Keratinocyte (primary cell): ENCODE data around the gene NIN. TPM values are rescaled to one million over a fixed set of nuclear protein-coding genes. Genes with fewer than 3 reads are reported as not detected.

Source experiments
- DNase-seq: peaks from one replicate; pipeline ENCODE4 v3.0.0-alpha.2; 2011; ENCODE audit warnings: low read depth, missing footprints, low spot score
- FAIRE-seq: peaks from 2 replicates; lab custom pipeline; 2011; peaks lifted over from hg19 to GRCh38; lab: Jason Lieb, UNC
- H2AFZ ChIP-seq: 2 replicates; pipeline ENCODE4 v1.6.0; 2012; ENCODE audit warnings: low read length, control low read depth, inconsistent platforms; ENCODE audit not compliant: control insufficient read depth
- H3K27ac ChIP-seq: 2 replicates; pipeline ENCODE4 v1.5.1; 2011; ENCODE audit warnings: low read length; ENCODE audit not compliant: control insufficient read depth, insufficient read depth
- H3K27me3 ChIP-seq: 3 replicates; pipeline ENCODE4 v1.6.0; 2011; ENCODE audit warnings: low read length; ENCODE audit not compliant: control insufficient read depth, insufficient read depth; ENCODE audit errors: extremely low read depth
- H3K36me3 ChIP-seq, 2 experiments: 2 replicates in 1 of 2; 3 replicates in 1 of 2; pipeline ENCODE4 v1.5.1; 2011; ENCODE audit warnings: low read length in 2 of 2, mild to moderate bottlenecking in 1 of 2; ENCODE audit not compliant: control insufficient read depth in 2 of 2, insufficient read depth in 2 of 2; ENCODE audit errors: extremely low read depth in 1 of 2
- H3K4me1 ChIP-seq: 3 replicates; pipeline ENCODE4 v1.5.1; 2011; ENCODE audit warnings: low read length; ENCODE audit not compliant: control insufficient read depth, insufficient read depth; ENCODE audit errors: extremely low read depth
- H3K4me2 ChIP-seq: 3 replicates; pipeline ENCODE4 v1.6.0; 2011; ENCODE audit warnings: low read depth, low read length; ENCODE audit not compliant: control insufficient read depth, insufficient read depth; ENCODE audit errors: extremely low read depth
- H3K4me3 ChIP-seq, 3 experiments: fragments of 200-600 bp in 1 of 3; sonication (generic) in 1 of 3; 2 replicates in 2 of 3; 3 replicates in 1 of 3; pipeline ENCODE4 v1.5.1; 2011 to 2016; ENCODE audit warnings: low read length in 3 of 3, mild to moderate bottlenecking in 3 of 3, control low read depth in 2 of 3, inconsistent platforms in 1 of 3, low read depth in 1 of 3, mixed read lengths in 1 of 3, mixed run types in 1 of 3, moderate library complexity in 1 of 3; ENCODE audit not compliant: control insufficient read depth in 2 of 3, insufficient read depth in 2 of 3; ENCODE audit errors: extremely low read depth in 1 of 3
- H3K79me2 ChIP-seq: 2 replicates; pipeline ENCODE4 v1.6.0; 2012; ENCODE audit warnings: low read length; ENCODE audit not compliant: control insufficient read depth, insufficient read depth
- H3K9ac ChIP-seq: 3 replicates; pipeline ENCODE4 v1.6.0; 2011; ENCODE audit warnings: low read length; ENCODE audit not compliant: control insufficient read depth, insufficient read depth; ENCODE audit errors: extremely low read depth
- H3K9me1 ChIP-seq: 3 replicates; pipeline ENCODE4 v1.6.0; 2011; ENCODE audit warnings: low read length; ENCODE audit not compliant: control insufficient read depth, insufficient read depth; ENCODE audit errors: extremely low read depth
- H3K9me3 ChIP-seq: 2 replicates; pipeline ENCODE4 v1.5.1; 2012; ENCODE audit warnings: low read depth, low read length; ENCODE audit not compliant: control insufficient read depth
- H4K20me1 ChIP-seq: 3 replicates; pipeline ENCODE4 v1.6.0; 2011; ENCODE audit warnings: low read length; ENCODE audit not compliant: control insufficient read depth, insufficient read depth; ENCODE audit errors: extremely low read depth
- EZH2 ChIP-seq: IDR thresholded peaks from one replicate; pipeline ENCODE4 v1.6.1; 2012; ENCODE audit warnings: inconsistent platforms, mild to moderate bottlenecking, low read length, moderate library complexity
- dilution Hi-C: fragments of 300-500 bp; cut with MboI; formaldehyde crosslinking; loops from one replicate; pipeline ENCODE4 v1.7.0; 2020; ENCODE audit warnings: low sequenced_read_pairs; ENCODE audit not compliant: extremely low pct_ligation_motif_present
- polyA plus RNA-seq, 5 experiments: library from polyadenylated mRNA; depleted of rRNA in 3 of 5; stranded (reverse) in 3 of 5; stranded (forward) in 1 of 5; unstranded in 1 of 5; fragments of >200 nt; gene quantifications; 1 replicate in 1 of 5; 2 replicates in 3 of 5; 3 replicates in 1 of 5; pipeline versions ENCODE4 v1.2.1 to v1.2.3, GENCODE V29; 2011 to 2012; ENCODE audit warnings: missing spikeins in 2 of 5, low read depth in 1 of 5, low replicate concordance in 1 of 5
- TF ChIP-seq, protein P1 (sequence below), 3 experiments: IDR thresholded peaks in 1 of 3; conservative IDR thresholded peaks in 1 of 3; optimal IDR thresholded peaks in 1 of 3; 2 replicates in 2 of 3; 3 replicates in 1 of 3; pipeline versions ENCODE3 to v1.5.1; 2011; ENCODE audit warnings: low read length in 3 of 3, mild to moderate bottlenecking in 3 of 3, moderate library complexity in 2 of 3, control low read depth in 1 of 3, inconsistent platforms in 1 of 3; ENCODE audit not compliant: insufficient read depth in 2 of 3; ENCODE audit errors: extremely low read depth in 1 of 3

Gene NIN
- polyA plus RNA-seq, 1 donor (not counting 4 experiments of a cell fraction or from before 2014, with no cell fraction given): 15.2 TPM

GRCh38 chr14:50832935-50833630 is 2.1 kb upstream of the NIN start:
- DNase-seq (no peak), FAIRE-seq (no peak)
- dilution Hi-C loops: no loop called here
- H3K4me1 ChIP-seq: peaks cover 15% of the 10 kb centered on the region
- H3K4me2 ChIP-seq: no peak overlapping the region
- no peak overlapping the region for H2AFZ ChIP-seq
- H3K27ac ChIP-seq: no peak overlapping the region
- no peaks in the 10 kb centered on the region for H3K27me3 ChIP-seq
- H4K20me1 ChIP-seq: peaks cover 6% of the 10 kb centered on the region
- no peak overlapping the region for H3K9ac ChIP-seq
- H3K4me3 ChIP-seq: no peak overlapping the region
- H3K9me3 ChIP-seq: no peaks in the 10 kb centered on the region
- no peaks in the 10 kb centered on the region for H3K36me3 ChIP-seq
- H3K79me2 ChIP-seq: peaks cover 20% of the 10 kb centered on the region
- TF ChIP-seq, protein P1, sequence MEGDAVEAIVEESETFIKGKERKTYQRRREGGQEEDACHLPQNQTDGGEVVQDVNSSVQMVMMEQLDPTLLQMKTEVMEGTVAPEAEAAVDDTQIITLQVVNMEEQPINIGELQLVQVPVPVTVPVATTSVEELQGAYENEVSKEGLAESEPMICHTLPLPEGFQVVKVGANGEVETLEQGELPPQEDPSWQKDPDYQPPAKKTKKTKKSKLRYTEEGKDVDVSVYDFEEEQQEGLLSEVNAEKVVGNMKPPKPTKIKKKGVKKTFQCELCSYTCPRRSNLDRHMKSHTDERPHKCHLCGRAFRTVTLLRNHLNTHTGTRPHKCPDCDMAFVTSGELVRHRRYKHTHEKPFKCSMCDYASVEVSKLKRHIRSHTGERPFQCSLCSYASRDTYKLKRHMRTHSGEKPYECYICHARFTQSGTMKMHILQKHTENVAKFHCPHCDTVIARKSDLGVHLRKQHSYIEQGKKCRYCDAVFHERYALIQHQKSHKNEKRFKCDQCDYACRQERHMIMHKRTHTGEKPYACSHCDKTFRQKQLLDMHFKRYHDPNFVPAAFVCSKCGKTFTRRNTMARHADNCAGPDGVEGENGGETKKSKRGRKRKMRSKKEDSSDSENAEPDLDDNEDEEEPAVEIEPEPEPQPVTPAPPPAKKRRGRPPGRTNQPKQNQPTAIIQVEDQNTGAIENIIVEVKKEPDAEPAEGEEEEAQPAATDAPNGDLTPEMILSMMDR (optimal IDR thresholded peaks at IDR 0.05 in 1 of 3, IDR thresholded peaks at IDR 0.05 in 1 of 3, conservative IDR thresholded peaks at IDR 0.05 in 1 of 3; ENCODE audit: extremely low read depth in 1 of 3, insufficient read depth in 2 of 3, low read length in 3 of 3): no peak
- TF ChIP-seq EZH2: no peak
- H3K9me1 ChIP-seq: no peaks in the 10 kb centered on the region

DNA sequence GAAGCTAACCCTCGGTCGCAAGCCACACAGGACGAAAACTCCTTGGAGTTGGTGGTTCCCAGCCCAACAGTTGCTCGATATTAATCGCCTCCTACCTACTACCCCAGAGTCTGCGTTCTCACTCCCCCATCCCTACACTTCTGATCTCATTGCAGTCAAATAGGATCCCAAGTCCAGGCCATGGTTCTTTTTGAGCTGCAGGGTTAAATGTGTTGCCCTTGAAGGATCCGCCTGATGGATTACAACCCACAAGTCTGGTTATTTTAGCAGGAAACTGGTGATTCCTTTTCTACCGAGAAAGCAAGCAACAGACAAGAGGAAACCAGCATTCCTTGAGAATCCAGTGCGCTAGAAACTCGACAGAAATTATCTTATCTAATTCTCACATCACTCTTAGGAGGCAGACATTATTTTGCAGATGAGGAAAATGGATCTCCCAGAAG is 785 bp upstream of the NIN start:
- Histone ChIP-seq H4K20me1 (peaks cover 6% of the 10 kb centered on the region), H2AFZ (peak overlapping the region; percentile 97), H3K9me1 (peaks cover 2% of the 10 kb centered on the region), H3K4me1 (peaks cover 15% of the 10 kb centered on the region), H3K4me3 (peak overlapping the region; percentile 69 to 90 (median 72)), H3K27me3 (no peaks in the 10 kb centered on the region), H3K79me2 (peaks cover 31% of the 10 kb centered on the region), H3K36me3 (no peaks in the 10 kb centered on the region), H3K9me3 (no peaks in the 10 kb centered on the region), H3K9ac (peak overlapping the region; percentile 73), H3K27ac (no peak overlapping the region), H3K4me2 (peak overlapping the region; percentile 83)
- no peak for TF ChIP-seq EZH2
- TF ChIP-seq, protein P1 (optimal IDR thresholded peaks at IDR 0.05 in 1 of 3, IDR thresholded peaks at IDR 0.05 in 1 of 3, conservative IDR thresholded peaks at IDR 0.05 in 1 of 3; ENCODE audit: extremely low read depth in 1 of 3, insufficient read depth in 2 of 3, low read length in 3 of 3): no peak
- DNase-seq (no peak), FAIRE-seq (peak; percentile 29)
- dilution Hi-C loops: no loop called here
